ENCODE measurements around the gene C1orf159. TPM values are rescaled to one million over a fixed set of nuclear protein-coding genes. Genes with fewer than 3 reads are reported as not detected.
"Not testable (repeated sequence)": the region's sequence is repeated elsewhere in the genome, so short reads cannot be mapped to it uniquely, and the experiment has no call there.

C1orf159 gene
- total and polyA plus RNA-seq, 4 donors = 9.5 to 19.2 (median 13.3) TPM

GRCh38 chr1:1100296-1100695, 15.6 kb downstream of the C1orf159 start:
- Histone ChIP-seq H3K36me3 (ENCODE audit: control insufficient read depth in 4 of 4, insufficient read depth in 4 of 4, low read length in 4 of 4) (no peaks in the 10 kb centered on the region), H3K9ac (ENCODE audit: insufficient read depth in 1 of 2, low read length in 2 of 2) (no peak overlapping the region), H3K4me1 (ENCODE audit: control insufficient read depth in 5 of 5, insufficient read depth in 5 of 5, low read length in 5 of 5) (no peaks in the 10 kb centered on the region), H3K4me3 (no peak overlapping the region), H3K27ac (ENCODE audit: low read depth in 1 of 2, low read length in 1 of 2) (no peak overlapping the region), H3K9me3 (ENCODE audit: control insufficient read depth in 4 of 4, insufficient read depth in 3 of 4, low read length in 3 of 4) (peaks cover 0 to 4% (median under 1%) of the 10 kb centered on the region in 4 donors), H3K27me3 (ENCODE audit: control insufficient read depth in 3 of 3, insufficient read depth in 3 of 3, low read length in 2 of 3) (no peaks in the 10 kb centered on the region)
- ATAC-seq (ENCODE audit: insufficient read depth, low FRiP score) (no peak), DNase-seq (no peak)
- WGBS, 2 donors = 97 to 98% methylated on average over 11 of the region's 11 CpGs
- no peak for TF ChIP-seq CTCF (IDR thresholded peaks at IDR 0.05; ENCODE audit: control extremely low read depth, extremely low read depth)

- DNase-seq (no peak), ATAC-seq (ENCODE audit: insufficient read depth, low FRiP score) (no peak)
- Histone ChIP-seq H3K27me3 (ENCODE audit: control insufficient read depth in 3 of 3, insufficient read depth in 3 of 3, low read length in 2 of 3) (no peaks in the 10 kb centered on the region), H3K9ac (ENCODE audit: insufficient read depth in 1 of 2, low read length in 2 of 2) (no peak overlapping the region), H3K4me1 (ENCODE audit: control insufficient read depth in 5 of 5, insufficient read depth in 5 of 5, low read length in 5 of 5) (no peaks in the 10 kb centered on the region), H3K27ac (ENCODE audit: low read depth in 1 of 2, low read length in 1 of 2) (no peak overlapping the region), H3K36me3 (ENCODE audit: control insufficient read depth in 4 of 4, insufficient read depth in 4 of 4, low read length in 4 of 4) (no peaks in the 10 kb centered on the region), H3K4me3 (no peak overlapping the region), H3K9me3 (ENCODE audit: control insufficient read depth in 4 of 4, insufficient read depth in 3 of 4, low read length in 3 of 4) (peaks cover 0 to 4% (median under 1%) of the 10 kb centered on the region in 4 donors)
- no peak for TF ChIP-seq CTCF (IDR thresholded peaks at IDR 0.05; ENCODE audit: control extremely low read depth, extremely low read depth)
- WGBS, 2 donors = 89 to 92% methylated on average over 4 of the region's 4 CpGs
Observed at GRCh38 chr1:1099506-1100183, 16.2 kb downstream of the C1orf159 start.

GRCh38 chr1:1098681-1099421, 17.0 kb downstream of the C1orf159 start:
- Histone ChIP-seq H3K27me3 (ENCODE audit: control insufficient read depth in 3 of 3, insufficient read depth in 3 of 3, low read length in 2 of 3) (no peaks in the 10 kb centered on the region), H3K36me3 (ENCODE audit: control insufficient read depth in 4 of 4, insufficient read depth in 4 of 4, low read length in 4 of 4) (no peaks in the 10 kb centered on the region), H3K4me1 (ENCODE audit: control insufficient read depth in 5 of 5, insufficient read depth in 5 of 5, low read length in 5 of 5) (no peaks in the 10 kb centered on the region), H3K27ac (ENCODE audit: low read depth in 1 of 2, low read length in 1 of 2) (no peak overlapping the region), H3K4me3 (no peak overlapping the region), H3K9ac (ENCODE audit: insufficient read depth in 1 of 2, low read length in 2 of 2) (no peak overlapping the region), H3K9me3 (ENCODE audit: control insufficient read depth in 4 of 4, insufficient read depth in 3 of 4, low read length in 3 of 4) (peaks cover 0 to 4% (median under 1%) of the 10 kb centered on the region in 4 donors)
- ATAC-seq (ENCODE audit: insufficient read depth, low FRiP score) (no peak), DNase-seq (no peak)
- TF ChIP-seq CTCF (IDR thresholded peaks at IDR 0.05; ENCODE audit: control extremely low read depth, extremely low read depth) = no peak
- 93 to 95% methylated on average over 18 of the region's 18 CpGs for WGBS, 2 donors

GRCh38 chr1:1096136-1096535, 19.8 kb downstream of the C1orf159 start:
- WGBS, 2 donors = 96 to 97% methylated on average over 5 of the region's 5 CpGs
- DNase-seq; H3K36me3 ChIP-seq (ENCODE audit: control insufficient read depth in 4 of 4, insufficient read depth in 4 of 4, low read length in 4 of 4); H3K4me1 ChIP-seq (ENCODE audit: control insufficient read depth in 5 of 5, insufficient read depth in 5 of 5, low read length in 5 of 5); H3K9ac ChIP-seq (ENCODE audit: insufficient read depth in 1 of 2, low read length in 2 of 2); H3K4me3 ChIP-seq; H3K27me3 ChIP-seq (ENCODE audit: control insufficient read depth in 3 of 3, insufficient read depth in 3 of 3, low read length in 2 of 3); H3K9me3 ChIP-seq (ENCODE audit: control insufficient read depth in 4 of 4, insufficient read depth in 3 of 4, low read length in 3 of 4); ATAC-seq (ENCODE audit: insufficient read depth, low FRiP score); H3K27ac ChIP-seq (ENCODE audit: low read depth in 1 of 2, low read length in 1 of 2): not testable (repeated sequence)
